WTC11 (cell line): ENCODE results near the gene RPEL1. TPM values are rescaled to one million over a fixed set of nuclear protein-coding genes. Genes with fewer than 3 reads are reported as not detected.
A peak's percentile ranks its signal among the peaks of the same experiment; 100 is the strongest.

Source experiments
- ATF1 ChIP-seq: sonication (generic); formaldehyde crosslinking; IDR thresholded peaks from 2 replicates; pipeline ENCODE4 v1.8.1; 2023; ENCODE audit warnings: mild to moderate bottlenecking, moderate library complexity, missing genetic modification reagents
- CBFB ChIP-seq: sonication (generic); formaldehyde crosslinking; IDR thresholded peaks from 2 replicates; pipeline ENCODE4 v1.8.1; 2022; ENCODE audit warnings: mild to moderate bottlenecking, low read depth, missing genetic modification reagents
- CREB1 ChIP-seq: sonication (generic); formaldehyde crosslinking; IDR thresholded peaks from 2 replicates; pipeline ENCODE4 v1.8.0; 2023; ENCODE audit warnings: mild to moderate bottlenecking, missing genetic modification reagents
- ELF4 ChIP-seq: sonication (generic); formaldehyde crosslinking; IDR thresholded peaks from 2 replicates; pipeline ENCODE4 v1.8.1; 2022; ENCODE audit warnings: low read depth, mild to moderate bottlenecking, moderate library complexity, missing genetic modification reagents
- ESRRA ChIP-seq: sonication (generic); formaldehyde crosslinking; IDR thresholded peaks from 2 replicates; pipeline ENCODE4 v1.8.1; 2022; ENCODE audit warnings: mild to moderate bottlenecking, missing genetic modification reagents, borderline replicate concordance
- FOXK1 ChIP-seq: sonication (generic); formaldehyde crosslinking; IDR thresholded peaks from 2 replicates; pipeline ENCODE4 v1.8.0; 2022; ENCODE audit warnings: mild to moderate bottlenecking, moderate library complexity, missing genetic modification reagents
- FOXP1 ChIP-seq: sonication (generic); formaldehyde crosslinking; IDR thresholded peaks from 2 replicates; pipeline ENCODE4 v1.8.0; 2022; ENCODE audit warnings: missing genetic modification reagents, mild to moderate bottlenecking, moderate library complexity, borderline replicate concordance
- HMGA2 ChIP-seq: fragments of 250-450 bp; sonication (Bioruptor Pico); IDR thresholded peaks from 2 replicates; pipeline ENCODE4 v1.4.0; 2021; ENCODE audit warnings: mild to moderate bottlenecking, moderate library complexity
- IRF2 ChIP-seq: sonication (generic); formaldehyde crosslinking; IDR thresholded peaks from 2 replicates; pipeline ENCODE4 v1.8.0; 2022; ENCODE audit warnings: low read depth, missing genetic modification reagents, borderline replicate concordance
- JUN ChIP-seq: sonication (generic); formaldehyde crosslinking; IDR thresholded peaks from 2 replicates; pipeline ENCODE4 v1.8.0; 2023; ENCODE audit warnings: mild to moderate bottlenecking, missing genetic modification reagents
- MXD4 ChIP-seq: fragments of 250-450 bp; sonication (Bioruptor Pico); IDR thresholded peaks from 2 replicates; pipeline ENCODE4 v1.8.0; 2021; ENCODE audit warnings: mild to moderate bottlenecking, moderate library complexity, borderline replicate concordance
- NFATC4 ChIP-seq: fragments of 250-450 bp; sonication (Bioruptor Pico); IDR thresholded peaks from 2 replicates; pipeline ENCODE4 v1.9.0; 2021; ENCODE audit warnings: mild to moderate bottlenecking
- NFE2L1 ChIP-seq: sonication (generic); formaldehyde crosslinking; IDR thresholded peaks from 2 replicates; pipeline ENCODE4 v1.8.1; 2023; ENCODE audit warnings: missing genetic modification reagents
- NFYB ChIP-seq: sonication (generic); formaldehyde crosslinking; conservative IDR thresholded peaks from 2 replicates; pipeline ENCODE4 v1.8.0; 2022; ENCODE audit warnings: low read depth, missing genetic modification reagents
- NR3C1 ChIP-seq: sonication (generic); formaldehyde crosslinking; conservative IDR thresholded peaks from 2 replicates; pipeline ENCODE4 v1.8.1; 2023; ENCODE audit warnings: low read depth, mild to moderate bottlenecking, missing genetic modification reagents
- SMAD3 ChIP-seq: sonication (generic); formaldehyde crosslinking; IDR thresholded peaks from 2 replicates; pipeline ENCODE4 v1.8.0; 2022; ENCODE audit warnings: missing genetic modification reagents, mild to moderate bottlenecking, borderline replicate concordance
- SOX15 ChIP-seq: fragments of 250-450 bp; sonication (Bioruptor Pico); IDR thresholded peaks from 2 replicates; pipeline ENCODE4 v1.9.0; 2021; ENCODE audit warnings: mild to moderate bottlenecking
- SP1 ChIP-seq: sonication (generic); formaldehyde crosslinking; conservative IDR thresholded peaks from 2 replicates; pipeline ENCODE4 v1.8.1; 2022; ENCODE audit warnings: missing genetic modification reagents
- TCF7 ChIP-seq: sonication (generic); formaldehyde crosslinking; IDR thresholded peaks from 2 replicates; pipeline ENCODE4 v1.8.0; 2022; ENCODE audit warnings: mild to moderate bottlenecking, low read depth, missing genetic modification reagents, moderate library complexity
- TEAD1 ChIP-seq: sonication (generic); formaldehyde crosslinking; IDR thresholded peaks from 2 replicates; pipeline ENCODE4 v1.8.0; 2022; ENCODE audit warnings: mild to moderate bottlenecking, missing genetic modification reagents
- TEAD4 ChIP-seq: sonication (generic); formaldehyde crosslinking; IDR thresholded peaks from 2 replicates; pipeline ENCODE4 v1.8.0; 2022; ENCODE audit warnings: mild to moderate bottlenecking, missing genetic modification reagents
- ZNF219 ChIP-seq: sonication (generic); formaldehyde crosslinking; IDR thresholded peaks from 2 replicates; pipeline ENCODE4 v1.8.0; 2023; ENCODE audit warnings: missing genetic modification reagents, mild to moderate bottlenecking, borderline replicate concordance
- ZNF232 ChIP-seq: sonication (generic); formaldehyde crosslinking; IDR thresholded peaks from 2 replicates; pipeline ENCODE4 v1.8.0; 2022; ENCODE audit warnings: mild to moderate bottlenecking, missing genetic modification reagents
- ZNF317 ChIP-seq: sonication (generic); formaldehyde crosslinking; IDR thresholded peaks from 2 replicates; pipeline ENCODE4 v1.8.1; 2023; ENCODE audit warnings: low read depth, mild to moderate bottlenecking, moderate library complexity, missing genetic modification reagents, borderline replicate concordance
- ZNF396 ChIP-seq: fragments of 250-450 bp; sonication (Bioruptor Pico); IDR thresholded peaks from 2 replicates; pipeline ENCODE4 v1.8.0; 2021; ENCODE audit warnings: mild to moderate bottlenecking, moderate library complexity, borderline replicate concordance
- ZNF671 ChIP-seq: fragments of 250-450 bp; sonication (Bioruptor Pico); IDR thresholded peaks from 2 replicates; pipeline ENCODE4 v1.8.0; 2021; ENCODE audit warnings: mild to moderate bottlenecking
- total RNA-seq: library from RNA; stranded (reverse); gene quantifications from 3 replicates; pipeline ENCODE4 v1.2.3, GENCODE V29; 2021
- TF ChIP-seq, protein P1 (sequence below): sonication (generic); formaldehyde crosslinking; IDR thresholded peaks from 2 replicates; pipeline ENCODE4 v1.8.1; 2022; ENCODE audit warnings: low read depth, missing genetic modification reagents, borderline replicate concordance
- TF ChIP-seq, protein P2 (sequence below): sonication (generic); formaldehyde crosslinking; IDR thresholded peaks from 2 replicates; pipeline ENCODE4 v1.8.1; 2023; ENCODE audit warnings: mild to moderate bottlenecking, missing genetic modification reagents
- TF ChIP-seq, protein P3 (sequence below): sonication (generic); formaldehyde crosslinking; IDR thresholded peaks from 2 replicates; pipeline ENCODE4 v1.8.0; 2022; ENCODE audit warnings: mild to moderate bottlenecking, missing genetic modification reagents
- TF ChIP-seq, protein P4 (sequence below): sonication (generic); formaldehyde crosslinking; IDR thresholded peaks from 2 replicates; pipeline ENCODE4 v1.8.1; 2022; ENCODE audit warnings: mild to moderate bottlenecking, missing genetic modification reagents, moderate library complexity, borderline replicate concordance
- TF ChIP-seq, protein P5 (sequence below): sonication (generic); formaldehyde crosslinking; IDR thresholded peaks from 2 replicates; pipeline ENCODE4 v1.8.0; 2022; ENCODE audit warnings: mild to moderate bottlenecking, missing genetic modification reagents
- TF ChIP-seq, protein P6 (sequence below): sonication (generic); formaldehyde crosslinking; IDR thresholded peaks from 2 replicates; pipeline ENCODE4 v1.8.1; 2022; ENCODE audit warnings: mild to moderate bottlenecking, moderate library complexity, missing genetic modification reagents

RPEL1 gene
- total RNA-seq, 1 experiment from 2014 or later, result 0.09 TPM

DNA sequence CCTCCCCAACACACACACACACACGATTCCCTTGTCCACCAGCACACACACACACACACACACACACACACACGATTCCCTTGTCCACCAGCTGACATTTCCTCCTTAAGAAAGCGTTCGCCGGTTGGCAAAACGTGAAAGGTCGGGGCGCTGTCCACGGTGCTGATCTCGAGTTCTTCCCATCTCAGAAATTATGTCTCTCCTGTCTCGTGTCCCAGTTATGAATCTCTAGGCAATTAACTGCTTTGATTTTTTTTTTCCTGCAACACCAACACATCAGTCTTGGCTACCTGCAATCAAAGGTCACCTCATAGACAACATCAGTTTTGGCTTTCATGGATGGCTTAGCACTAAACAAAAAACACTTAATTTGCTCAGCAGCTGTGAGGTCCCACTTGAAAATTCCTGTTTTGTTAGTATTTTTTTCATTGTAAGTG is 33.2 kb downstream of the RPEL1 start (continued):
- no peak for TF ChIP-seq NR3C1
- TF ChIP-seq, protein P1, sequence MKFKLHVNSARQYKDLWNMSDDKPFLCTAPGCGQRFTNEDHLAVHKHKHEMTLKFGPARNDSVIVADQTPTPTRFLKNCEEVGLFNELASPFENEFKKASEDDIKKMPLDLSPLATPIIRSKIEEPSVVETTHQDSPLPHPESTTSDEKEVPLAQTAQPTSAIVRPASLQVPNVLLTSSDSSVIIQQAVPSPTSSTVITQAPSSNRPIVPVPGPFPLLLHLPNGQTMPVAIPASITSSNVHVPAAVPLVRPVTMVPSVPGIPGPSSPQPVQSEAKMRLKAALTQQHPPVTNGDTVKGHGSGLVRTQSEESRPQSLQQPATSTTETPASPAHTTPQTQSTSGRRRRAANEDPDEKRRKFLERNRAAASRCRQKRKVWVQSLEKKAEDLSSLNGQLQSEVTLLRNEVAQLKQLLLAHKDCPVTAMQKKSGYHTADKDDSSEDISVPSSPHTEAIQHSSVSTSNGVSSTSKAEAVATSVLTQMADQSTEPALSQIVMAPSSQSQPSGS, result peak; percentile 34; the same call in 1 of the 2 replicates
- 0 out of 2 replicates have a peak, but pooled peaks have one; percentile 76 for TF ChIP-seq TEAD4 (CRISPR knock-in tag)
- TF ChIP-seq, protein P2, sequence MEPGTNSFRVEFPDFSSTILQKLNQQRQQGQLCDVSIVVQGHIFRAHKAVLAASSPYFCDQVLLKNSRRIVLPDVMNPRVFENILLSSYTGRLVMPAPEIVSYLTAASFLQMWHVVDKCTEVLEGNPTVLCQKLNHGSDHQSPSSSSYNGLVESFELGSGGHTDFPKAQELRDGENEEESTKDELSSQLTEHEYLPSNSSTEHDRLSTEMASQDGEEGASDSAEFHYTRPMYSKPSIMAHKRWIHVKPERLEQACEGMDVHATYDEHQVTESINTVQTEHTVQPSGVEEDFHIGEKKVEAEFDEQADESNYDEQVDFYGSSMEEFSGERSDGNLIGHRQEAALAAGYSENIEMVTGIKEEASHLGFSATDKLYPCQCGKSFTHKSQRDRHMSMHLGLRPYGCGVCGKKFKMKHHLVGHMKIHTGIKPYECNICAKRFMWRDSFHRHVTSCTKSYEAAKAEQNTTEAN, result peak; percentile 88
- TF ChIP-seq SMAD3, result 0 out of 2 replicates have a peak, but pooled peaks have one; percentile 67
- TF ChIP-seq CREB1 (CRISPR knock-in tag), result 0 out of 2 replicates have a peak, but pooled peaks have one; percentile 62
- TF ChIP-seq HMGA2 (CRISPR knock-in tag), result no peak
- peak; percentile 61; the same call in 1 of the 2 replicates for TF ChIP-seq FOXK1
- peak; percentile 92 for TF ChIP-seq NFE2L1 (CRISPR knock-in tag)
- TF ChIP-seq SOX15 (CRISPR knock-in tag), result no peak
- TF ChIP-seq ZNF232, result peak; percentile 91
- no peak for TF ChIP-seq ZNF396 (CRISPR knock-in tag)
- no peak for TF ChIP-seq MXD4 (CRISPR knock-in tag)
- TF ChIP-seq, protein P3, sequence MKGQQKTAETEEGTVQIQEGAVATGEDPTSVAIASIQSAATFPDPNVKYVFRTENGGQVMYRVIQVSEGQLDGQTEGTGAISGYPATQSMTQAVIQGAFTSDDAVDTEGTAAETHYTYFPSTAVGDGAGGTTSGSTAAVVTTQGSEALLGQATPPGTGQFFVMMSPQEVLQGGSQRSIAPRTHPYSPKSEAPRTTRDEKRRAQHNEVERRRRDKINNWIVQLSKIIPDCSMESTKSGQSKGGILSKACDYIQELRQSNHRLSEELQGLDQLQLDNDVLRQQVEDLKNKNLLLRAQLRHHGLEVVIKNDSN (CRISPR knock-in tag), result 0 out of 2 replicates have a peak, but pooled peaks have one; percentile 2
- TF ChIP-seq, protein P4, sequence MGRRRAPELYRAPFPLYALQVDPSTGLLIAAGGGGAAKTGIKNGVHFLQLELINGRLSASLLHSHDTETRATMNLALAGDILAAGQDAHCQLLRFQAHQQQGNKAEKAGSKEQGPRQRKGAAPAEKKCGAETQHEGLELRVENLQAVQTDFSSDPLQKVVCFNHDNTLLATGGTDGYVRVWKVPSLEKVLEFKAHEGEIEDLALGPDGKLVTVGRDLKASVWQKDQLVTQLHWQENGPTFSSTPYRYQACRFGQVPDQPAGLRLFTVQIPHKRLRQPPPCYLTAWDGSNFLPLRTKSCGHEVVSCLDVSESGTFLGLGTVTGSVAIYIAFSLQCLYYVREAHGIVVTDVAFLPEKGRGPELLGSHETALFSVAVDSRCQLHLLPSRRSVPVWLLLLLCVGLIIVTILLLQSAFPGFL, result peak; percentile 72; the same call in 1 of the 2 replicates
- TF ChIP-seq ZNF317, result no peak
- TF ChIP-seq CBFB, result peak; percentile 79; the same call in 1 of the 2 replicates
- TF ChIP-seq ZNF219 (CRISPR knock-in tag), result no peak
- TF ChIP-seq FOXP1 (CRISPR knock-in tag), result peak; percentile 70
- TF ChIP-seq ZNF671, result no peak
- TF ChIP-seq ELF4, result no peak
- TF ChIP-seq, protein P5, sequence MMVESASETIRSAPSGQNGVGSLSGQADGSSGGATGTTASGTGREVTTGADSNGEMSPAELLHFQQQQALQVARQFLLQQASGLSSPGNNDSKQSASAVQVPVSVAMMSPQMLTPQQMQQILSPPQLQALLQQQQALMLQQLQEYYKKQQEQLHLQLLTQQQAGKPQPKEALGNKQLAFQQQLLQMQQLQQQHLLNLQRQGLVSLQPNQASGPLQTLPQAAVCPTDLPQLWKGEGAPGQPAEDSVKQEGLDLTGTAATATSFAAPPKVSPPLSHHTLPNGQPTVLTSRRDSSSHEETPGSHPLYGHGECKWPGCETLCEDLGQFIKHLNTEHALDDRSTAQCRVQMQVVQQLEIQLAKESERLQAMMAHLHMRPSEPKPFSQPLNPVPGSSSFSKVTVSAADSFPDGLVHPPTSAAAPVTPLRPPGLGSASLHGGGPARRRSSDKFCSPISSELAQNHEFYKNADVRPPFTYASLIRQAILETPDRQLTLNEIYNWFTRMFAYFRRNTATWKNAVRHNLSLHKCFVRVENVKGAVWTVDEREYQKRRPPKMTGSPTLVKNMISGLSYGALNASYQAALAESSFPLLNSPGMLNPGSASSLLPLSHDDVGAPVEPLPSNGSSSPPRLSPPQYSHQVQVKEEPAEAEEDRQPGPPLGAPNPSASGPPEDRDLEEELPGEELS (CRISPR knock-in tag), result peak; percentile 79; the same call in 1 of the 2 replicates
- TF ChIP-seq JUN (CRISPR knock-in tag), result peak; percentile 85; the same call in 1 of the 2 replicates
- TF ChIP-seq, protein P6, sequence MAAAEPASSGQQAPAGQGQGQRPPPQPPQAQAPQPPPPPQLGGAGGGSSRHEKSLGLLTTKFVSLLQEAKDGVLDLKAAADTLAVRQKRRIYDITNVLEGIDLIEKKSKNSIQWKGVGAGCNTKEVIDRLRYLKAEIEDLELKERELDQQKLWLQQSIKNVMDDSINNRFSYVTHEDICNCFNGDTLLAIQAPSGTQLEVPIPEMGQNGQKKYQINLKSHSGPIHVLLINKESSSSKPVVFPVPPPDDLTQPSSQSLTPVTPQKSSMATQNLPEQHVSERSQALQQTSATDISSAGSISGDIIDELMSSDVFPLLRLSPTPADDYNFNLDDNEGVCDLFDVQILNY (CRISPR knock-in tag), result no peak
- TF ChIP-seq ESRRA (CRISPR knock-in tag), result no peak
- TF ChIP-seq TCF7 (CRISPR knock-in tag), result 0 out of 2 replicates have a peak, but pooled peaks have one; percentile 43
- TF ChIP-seq SP1, result 0 out of 2 replicates have a peak, but pooled peaks have one; percentile 20
- no peak for TF ChIP-seq ATF1 (CRISPR knock-in tag)
- TF ChIP-seq NFATC4 (CRISPR knock-in tag), result no peak
- peak; percentile 85; the same call in 1 of the 2 replicates for TF ChIP-seq TEAD1
- TF ChIP-seq IRF2 (CRISPR knock-in tag), result no peak
- no peak for TF ChIP-seq NFYB (CRISPR knock-in tag)
- TF ChIP-seq, all 79 proteins: peak for 22
